Neural cell (in vitro differentiated cells): ENCODE results near the gene SCN7A. TPM values are rescaled to one million over a fixed set of nuclear protein-coding genes. Genes with fewer than 3 reads are reported as not detected.

Source experiments
- H2AFZ ChIP-seq: fragments of 200-600, 300-800 bp; sonication (generic), shearing (Covaris generic); 2 replicates; pipeline ENCODE4 v1.6.0; 2014; ENCODE audit warnings: low read depth, mild to moderate bottlenecking, antibody characterized with exemption, low read length, moderate library complexity
- H3F3A ChIP-seq: fragments of 200-600 bp; shearing (Covaris generic); 2 replicates; pipeline ENCODE4 v1.6.1; 2016; ENCODE audit warnings: mild to moderate bottlenecking, moderate library complexity, mixed read lengths, antibody characterized with exemption, low read length; ENCODE audit not compliant: insufficient read depth, poor library complexity, severe bottlenecking
- H3K27ac ChIP-seq: fragments of 200-600, 300-800 bp; sonication (generic), shearing (Covaris generic); 2 replicates; pipeline ENCODE4 v1.5.1; 2014; ENCODE audit warnings: mild to moderate bottlenecking, low read length, moderate library complexity
- H3K27me3 ChIP-seq: fragments of 300-800, 200-600 bp; sonication (generic), shearing (Covaris generic); 2 replicates; pipeline ENCODE4 v1.6.0; 2014; ENCODE audit warnings: mild to moderate bottlenecking, low read depth, low read length, moderate library complexity; ENCODE audit not compliant: insufficient read depth
- H3K36me3 ChIP-seq: fragments of 300-800, 200-600 bp; sonication (generic), shearing (Covaris generic); 2 replicates; pipeline ENCODE4 v1.5.1; 2014; ENCODE audit warnings: mild to moderate bottlenecking, antibody characterized with exemption, low read length, moderate library complexity; ENCODE audit not compliant: insufficient read depth
- H3K4me2 ChIP-seq: fragments of 300-800, 200-600 bp; sonication (generic), shearing (Covaris generic); 2 replicates; pipeline ENCODE4 v1.6.0; 2014; ENCODE audit warnings: mild to moderate bottlenecking, low read length
- H3K4me3 ChIP-seq: fragments of 300-800, 200-600 bp; sonication (generic), shearing (Covaris generic); 2 replicates; pipeline ENCODE4 v1.5.1; 2014; ENCODE audit warnings: mild to moderate bottlenecking, low read length, moderate library complexity
- H3K79me2 ChIP-seq: fragments of 200-600 bp; shearing (Covaris generic); replicated peaks from 2 replicates; pipeline ENCODE4 v1.6.0; 2014; ENCODE audit warnings: mild to moderate bottlenecking, low read length, moderate library complexity; ENCODE audit not compliant: insufficient read depth
- H3K9ac ChIP-seq: fragments of 300-800, 200-600 bp; sonication (generic), shearing (Covaris generic); 2 replicates; pipeline ENCODE4 v1.6.1; 2016; ENCODE audit warnings: mild to moderate bottlenecking, low read length, mixed read lengths
- H3K9me2 ChIP-seq: fragments of 200-600 bp; shearing (Covaris generic); 2 replicates; pipeline ENCODE4 v1.6.1; 2016; ENCODE audit warnings: mild to moderate bottlenecking, low read length, mixed read lengths; ENCODE audit not compliant: insufficient read depth
- H3K9me3 ChIP-seq: fragments of 200-600, 300-800 bp; sonication (generic), shearing (Covaris generic); 2 replicates; pipeline ENCODE4 v1.6.1; 2016; ENCODE audit warnings: mild to moderate bottlenecking, mixed run types, low read length, moderate library complexity, mixed read lengths
- H4K20me1 ChIP-seq: fragments of 200-600 bp; shearing (Covaris generic); 2 replicates; pipeline ENCODE4 v1.6.1; 2016; ENCODE audit warnings: mild to moderate bottlenecking, mixed run types; ENCODE audit not compliant: insufficient read depth
- CTCF ChIP-seq: fragments of 450-650 bp; IDR thresholded peaks from 2 replicates; pipeline ENCODE4 v1.5.1; 2014; ENCODE audit warnings: antibody characterized with exemption, mild to moderate bottlenecking, moderate library complexity; ENCODE audit not compliant: poor library complexity, severe bottlenecking
- EP300 ChIP-seq: fragments of 450-650 bp; conservative IDR thresholded peaks from 2 replicates; pipeline ENCODE4 v1.6.1; 2014; ENCODE audit warnings: antibody characterized with exemption, mild to moderate bottlenecking, moderate library complexity; ENCODE audit not compliant: poor library complexity, severe bottlenecking
- EZH2 ChIP-seq: fragments of 200-600, 300-800 bp; shearing (Covaris generic), sonication (generic); IDR thresholded peaks from 2 replicates; pipeline ENCODE4 v1.6.1; 2014; ENCODE audit warnings: antibody characterized with exemption, low read length, borderline replicate concordance, mild to moderate bottlenecking; ENCODE audit not compliant: insufficient read depth, poor library complexity, severe bottlenecking
- MXI1 ChIP-seq: fragments of 450-650 bp; conservative IDR thresholded peaks from 2 replicates; pipeline ENCODE4 v1.6.1; 2014; ENCODE audit warnings: antibody characterized with exemption, mild to moderate bottlenecking; ENCODE audit not compliant: poor library complexity, severe bottlenecking
- POLR2AphosphoS5 ChIP-seq: IDR thresholded peaks from 2 replicates; pipeline ENCODE4 v1.6.1; 2012
- RAD21 ChIP-seq: fragments of 450-650 bp; conservative IDR thresholded peaks from 2 replicates; pipeline ENCODE4 v1.6.1; 2014; ENCODE audit warnings: antibody characterized with exemption, mild to moderate bottlenecking, moderate library complexity
- SMC3 ChIP-seq: fragments of 450-650 bp; conservative IDR thresholded peaks from 2 replicates; pipeline ENCODE4 v1.6.1; 2014; ENCODE audit warnings: antibody characterized with exemption, mild to moderate bottlenecking, moderate library complexity; ENCODE audit not compliant: poor library complexity
- TAF1 ChIP-seq: IDR thresholded peaks from 2 replicates; pipeline ENCODE4 v1.6.1; 2012; ENCODE audit warnings: low read depth
- polyA plus RNA-seq: library from polyadenylated mRNA; depleted of rRNA; stranded (reverse); fragments of >200 nt; gene quantifications from 2 replicates; pipeline ENCODE4 v1.2.3, GENCODE V29; 2014
- TF ChIP-seq, protein P1 (sequence below): IDR thresholded peaks from 2 replicates; pipeline ENCODE4 v1.6.1; 2012; ENCODE audit warnings: borderline replicate concordance

The SCN7A gene
- polyA plus RNA-seq, 1 donor from 2014 or later: 0.09 TPM

GRCh38 chr2:166365803-166366420 lies 128.1 kb downstream of the SCN7A start:
- H3K36me3 ChIP-seq: no peaks in the 10 kb centered on the region
- no peaks in the 10 kb centered on the region for H3K9me2 ChIP-seq
- no peaks in the 10 kb centered on the region for H3K27me3 ChIP-seq
- H4K20me1 ChIP-seq: no peaks in the 10 kb centered on the region
- H3K79me2 ChIP-seq: no peaks in the 10 kb centered on the region
- H3K4me3 ChIP-seq: no peak overlapping the region
- no peak overlapping the region for H3K4me2 ChIP-seq
- no peak overlapping the region for H3K27ac ChIP-seq
- no peak overlapping the region for H3K9ac ChIP-seq
- no peaks in the 10 kb centered on the region for H3K9me3 ChIP-seq
- H3F3A ChIP-seq: no peaks in the 10 kb centered on the region
- no peak overlapping the region for H2AFZ ChIP-seq
- TF ChIP-seq MXI1 (no peak), SMC3 (no peak), TAF1 (no peak), EP300 (no peak), EZH2 (no peak), RAD21 (no peak), CTCF (no peak), POLR2AphosphoS5 (no peak)
- TF ChIP-seq, protein P1, sequence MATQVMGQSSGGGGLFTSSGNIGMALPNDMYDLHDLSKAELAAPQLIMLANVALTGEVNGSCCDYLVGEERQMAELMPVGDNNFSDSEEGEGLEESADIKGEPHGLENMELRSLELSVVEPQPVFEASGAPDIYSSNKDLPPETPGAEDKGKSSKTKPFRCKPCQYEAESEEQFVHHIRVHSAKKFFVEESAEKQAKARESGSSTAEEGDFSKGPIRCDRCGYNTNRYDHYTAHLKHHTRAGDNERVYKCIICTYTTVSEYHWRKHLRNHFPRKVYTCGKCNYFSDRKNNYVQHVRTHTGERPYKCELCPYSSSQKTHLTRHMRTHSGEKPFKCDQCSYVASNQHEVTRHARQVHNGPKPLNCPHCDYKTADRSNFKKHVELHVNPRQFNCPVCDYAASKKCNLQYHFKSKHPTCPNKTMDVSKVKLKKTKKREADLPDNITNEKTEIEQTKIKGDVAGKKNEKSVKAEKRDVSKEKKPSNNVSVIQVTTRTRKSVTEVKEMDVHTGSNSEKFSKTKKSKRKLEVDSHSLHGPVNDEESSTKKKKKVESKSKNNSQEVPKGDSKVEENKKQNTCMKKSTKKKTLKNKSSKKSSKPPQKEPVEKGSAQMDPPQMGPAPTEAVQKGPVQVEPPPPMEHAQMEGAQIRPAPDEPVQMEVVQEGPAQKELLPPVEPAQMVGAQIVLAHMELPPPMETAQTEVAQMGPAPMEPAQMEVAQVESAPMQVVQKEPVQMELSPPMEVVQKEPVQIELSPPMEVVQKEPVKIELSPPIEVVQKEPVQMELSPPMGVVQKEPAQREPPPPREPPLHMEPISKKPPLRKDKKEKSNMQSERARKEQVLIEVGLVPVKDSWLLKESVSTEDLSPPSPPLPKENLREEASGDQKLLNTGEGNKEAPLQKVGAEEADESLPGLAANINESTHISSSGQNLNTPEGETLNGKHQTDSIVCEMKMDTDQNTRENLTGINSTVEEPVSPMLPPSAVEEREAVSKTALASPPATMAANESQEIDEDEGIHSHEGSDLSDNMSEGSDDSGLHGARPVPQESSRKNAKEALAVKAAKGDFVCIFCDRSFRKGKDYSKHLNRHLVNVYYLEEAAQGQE: no peak

DNA sequence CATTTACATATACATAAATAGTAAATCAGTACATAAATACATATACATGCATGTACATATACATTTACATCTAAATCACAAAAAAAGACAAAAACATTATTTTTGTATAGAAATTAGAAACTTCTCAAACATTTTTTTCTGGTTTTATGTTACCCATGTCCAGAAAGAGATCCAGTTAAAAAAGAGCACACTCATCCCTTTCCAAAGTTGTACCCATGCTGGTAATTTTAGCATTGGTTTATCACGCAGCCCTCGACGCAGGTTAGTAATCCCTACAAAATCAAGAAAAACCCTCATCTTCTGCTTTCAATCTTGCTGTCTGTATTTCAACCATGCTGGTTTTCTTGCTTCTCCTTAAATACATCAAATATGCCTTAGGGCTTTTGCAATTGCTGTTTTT lies 128.8 kb downstream of the SCN7A start:
- no peaks in the 10 kb centered on the region for H3K9me3 ChIP-seq
- no peak for TF ChIP-seq RAD21
- no peak for TF ChIP-seq EP300
- no peak for TF ChIP-seq EZH2
- TF ChIP-seq SMC3: no peak
- TF ChIP-seq CTCF: no peak
- TF ChIP-seq, protein P1: no peak
- no peak for TF ChIP-seq POLR2AphosphoS5
- no peak for TF ChIP-seq MXI1
- no peak for TF ChIP-seq TAF1
- H3K27me3 ChIP-seq: no peaks in the 10 kb centered on the region
- H3F3A ChIP-seq: no peaks in the 10 kb centered on the region
- H3K9me2 ChIP-seq: no peaks in the 10 kb centered on the region
- no peaks in the 10 kb centered on the region for H3K36me3 ChIP-seq
- no peak overlapping the region for H2AFZ ChIP-seq
- H4K20me1 ChIP-seq: no peaks in the 10 kb centered on the region
- no peak overlapping the region for H3K4me3 ChIP-seq
- no peaks in the 10 kb centered on the region for H3K79me2 ChIP-seq
- H3K4me2 ChIP-seq: no peak overlapping the region
- H3K27ac ChIP-seq: no peak overlapping the region
- H3K9ac ChIP-seq: no peak overlapping the region
